Stimulated activated CD4-positive, alpha-beta T cell treated with anti-CD3 and anti-CD28 coated beads, Interleukin-15, amount 100 ng/mL, for 24 hours (primary cell): ENCODE data around the gene C14orf132.

Experiments used
- DNase-seq: peaks from one replicate; pipeline ENCODE4 v3.0.0-alpha.2; 2020

C14orf132 gene

GRCh38 chr14:96122496-96122895 is 83.3 kb downstream of the C14orf132 start:
- no peak for DNase-seq

DNA sequence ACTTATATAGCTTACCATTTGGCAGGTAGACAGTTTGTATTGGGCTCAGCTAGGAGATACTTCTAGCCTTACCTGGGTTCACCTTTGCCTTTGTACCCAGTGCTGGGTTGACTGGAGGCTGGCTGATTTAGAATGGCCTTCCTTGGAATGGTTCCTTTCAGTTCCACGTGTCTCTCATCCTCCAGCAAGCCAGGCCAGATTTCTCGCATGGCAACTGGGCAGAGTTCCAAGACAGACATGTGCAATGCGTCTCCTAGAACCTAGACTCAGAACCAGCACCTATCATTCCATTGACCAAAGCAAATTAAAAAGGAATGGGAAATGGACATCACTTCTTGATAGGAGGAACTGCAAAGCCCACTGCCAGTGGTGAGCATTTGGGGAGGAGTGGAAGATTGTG is 86.4 kb downstream of the C14orf132 start:
- no peak for DNase-seq

DNA sequence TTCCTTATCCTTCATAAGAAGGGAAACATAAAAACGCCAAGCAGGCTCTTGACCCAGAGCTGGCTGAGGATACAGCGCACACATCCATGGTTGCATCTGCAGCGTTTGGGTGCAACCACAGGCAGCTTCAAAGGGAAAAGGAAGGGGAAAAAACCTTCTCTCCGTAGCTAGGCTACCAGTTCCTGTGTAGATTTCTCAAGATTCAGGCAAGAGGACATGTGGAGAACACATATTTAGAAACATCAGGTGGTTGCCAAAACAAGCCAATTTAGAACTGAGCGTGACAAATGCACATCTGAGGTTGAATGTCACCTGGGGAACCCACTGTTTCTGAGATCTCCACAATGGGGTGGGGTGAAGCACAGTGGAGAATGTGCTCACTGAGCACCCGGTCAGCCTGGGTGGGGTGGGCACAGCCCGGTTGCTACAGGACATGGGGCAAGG is 87.2 kb downstream of the C14orf132 start:
- DNase-seq, result peak; percentile 18

GRCh38 chr14:96126783-96127271 is 87.7 kb downstream of the C14orf132 start:
- no peak for DNase-seq

GRCh38 chr14:96129128-96129736 is 90.1 kb downstream of the C14orf132 start:
- DNase-seq, result no peak

DNA sequence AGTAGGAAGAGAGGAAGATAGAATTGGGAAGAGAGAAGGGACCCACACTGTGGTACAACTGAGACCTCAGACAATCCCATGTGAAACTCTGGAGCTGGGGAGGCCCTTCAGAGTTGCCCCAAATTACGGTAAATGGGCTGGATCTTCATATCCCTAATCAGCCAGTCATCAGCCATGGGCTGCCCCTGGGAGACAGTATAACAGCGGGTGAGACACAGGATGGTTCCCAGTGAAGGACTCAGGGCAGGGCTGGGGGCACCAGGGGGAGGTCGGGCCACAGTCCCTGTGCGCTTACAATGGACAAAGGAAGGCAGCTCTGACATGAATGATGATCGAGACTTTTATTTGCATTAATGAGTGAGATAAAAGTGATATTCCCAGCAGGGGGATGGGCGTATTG is 91.2 kb downstream of the C14orf132 start:
- DNase-seq, result no peak

DNA sequence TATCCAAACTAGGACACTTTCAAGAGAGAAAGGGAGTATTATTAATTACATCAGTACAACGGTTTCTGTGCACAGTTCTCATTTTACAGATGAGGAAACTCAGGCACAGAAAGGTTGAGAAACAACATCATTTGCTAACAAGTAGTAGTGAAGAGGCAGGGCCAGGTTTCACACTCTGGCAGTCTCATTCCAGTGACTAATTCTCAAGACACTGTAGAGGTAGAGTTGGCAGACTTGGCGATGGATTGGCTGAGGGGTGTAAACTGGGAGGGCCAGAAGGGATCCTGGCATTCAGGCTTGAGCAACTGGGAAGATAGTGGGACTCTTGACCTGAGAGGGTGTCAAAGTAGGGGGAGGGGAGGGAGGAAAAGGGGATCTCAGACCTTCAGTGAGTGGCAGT is 91.7 kb downstream of the C14orf132 start:
- no peak for DNase-seq

GRCh38 chr14:96131836-96132235 is 92.7 kb downstream of the C14orf132 start:
- no peak for DNase-seq

DNA sequence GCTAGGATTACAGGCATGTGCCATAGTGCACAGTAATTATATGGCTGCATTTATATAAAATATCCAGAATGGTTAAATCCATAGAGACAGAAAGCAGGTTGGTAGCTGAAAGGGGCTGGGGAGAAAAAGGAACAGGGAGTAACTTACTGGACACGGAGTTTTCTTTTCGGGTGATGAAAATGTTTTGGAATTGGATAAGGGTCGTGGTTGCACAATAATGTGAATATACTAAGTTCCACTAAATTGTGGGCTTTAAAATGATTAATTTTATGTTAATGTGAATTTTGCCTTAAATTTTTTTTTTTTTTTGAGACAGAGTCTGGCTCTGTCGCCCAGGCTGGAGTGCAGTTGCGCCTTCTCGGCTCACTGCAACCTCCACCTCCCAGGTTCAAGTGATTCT is 95.3 kb downstream of the C14orf132 start:
- no peak for DNase-seq

- DNase-seq, result no peak
These were observed 96.1 kb downstream of the C14orf132 start for GRCh38 chr14:96135285-96135684.

DNA sequence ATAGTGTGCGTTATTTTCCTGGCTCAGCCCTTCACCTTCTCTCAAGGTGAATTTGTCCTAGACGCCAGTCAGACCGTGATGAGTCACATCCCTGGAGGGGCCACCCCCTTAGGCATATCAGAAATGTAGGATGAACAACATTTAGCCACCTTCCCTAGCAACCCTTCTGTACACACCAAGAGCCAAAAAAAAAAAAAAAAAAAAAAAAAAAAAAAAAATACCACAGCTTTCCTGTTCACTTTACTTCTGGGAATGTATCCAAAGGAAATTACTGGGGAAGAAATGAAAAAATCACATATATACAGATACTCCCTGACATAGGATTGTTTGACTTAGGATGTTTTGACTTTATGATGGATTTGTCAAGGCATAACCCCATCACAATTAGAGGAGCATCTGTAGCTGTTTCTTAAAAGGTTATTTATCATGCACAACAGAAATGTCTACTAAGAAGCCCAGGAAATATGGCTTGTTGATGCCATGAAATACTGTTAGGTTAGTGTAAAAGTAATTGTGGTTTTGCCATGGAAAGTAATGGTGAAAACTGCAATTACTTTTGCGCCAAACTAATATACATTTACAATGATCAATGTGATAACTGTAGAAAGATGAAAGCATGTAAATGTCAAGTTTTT is 97.3 kb downstream of the C14orf132 start:
- no peak for DNase-seq

GRCh38 chr14:96138241-96138640 is 99.1 kb downstream of the C14orf132 start:
- no peak for DNase-seq

- no peak for DNase-seq
These were observed 100.0 kb downstream of the C14orf132 start for GRCh38 chr14:96139169-96139568.

DNA sequence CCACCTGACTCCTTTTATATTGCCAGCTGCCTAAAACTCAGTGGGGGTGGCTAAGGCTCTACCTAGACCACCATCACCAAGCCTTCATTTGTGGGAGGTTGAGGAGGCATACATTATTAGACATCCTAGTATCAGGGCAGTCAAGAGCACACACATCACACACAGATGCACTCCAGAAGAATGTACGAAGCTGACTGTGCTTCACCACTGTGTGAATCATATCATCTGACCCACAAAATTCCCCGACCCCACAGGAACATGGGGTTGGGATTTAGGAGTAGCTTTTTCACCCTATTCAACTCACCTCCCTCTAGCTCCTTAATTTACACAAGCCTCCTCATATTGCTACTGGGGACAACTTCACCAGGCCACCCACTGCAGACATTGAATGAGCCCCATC is 100.7 kb downstream of the C14orf132 start:
- no peak for DNase-seq

- DNase-seq, result no peak
These were observed 101.8 kb downstream of the C14orf132 start for GRCh38 chr14:96140952-96141351.
